H1 (cell line): ENCODE data around the gene NDUFB6. TPM values are rescaled to one million over a fixed set of nuclear protein-coding genes. Genes with fewer than 3 reads are reported as not detected.

ENCODE experiments used
- BCL11A ChIP-seq, 2 experiments: IDR thresholded peaks; one replicate each; pipeline ENCODE4 v1.6.1; 2011; ENCODE audit warnings: low read depth in 2 of 2, low read length in 2 of 2, mild to moderate bottlenecking in 2 of 2
- CHD2 ChIP-seq: IDR thresholded peaks from 2 replicates; pipeline ENCODE4 v1.6.1; 2012; ENCODE audit warnings: low read length, improper control_type of control experiment
- CHD7 ChIP-seq: fragments of 300-600 bp; sonication (generic); IDR thresholded peaks from 2 replicates; pipeline ENCODE4 v1.7.1; 2012; ENCODE audit warnings: low read length, moderate library complexity, mild to moderate bottlenecking, inconsistent platforms; ENCODE audit not compliant: insufficient replicate concordance
- CREB1 ChIP-seq: IDR thresholded peaks from 2 replicates; pipeline ENCODE4 v1.6.1; 2012; ENCODE audit warnings: inconsistent platforms
- GTF2F1 ChIP-seq: IDR thresholded peaks from 2 replicates; pipeline ENCODE4 v1.6.1; 2012; ENCODE audit warnings: low read depth, low read length, improper control_type of control experiment, borderline replicate concordance
- POLR2AphosphoS5 ChIP-seq: IDR thresholded peaks from 2 replicates; pipeline ENCODE4 v1.6.1; 2011; ENCODE audit warnings: low read depth, low read length
- RAD21 ChIP-seq, 2 experiments: IDR thresholded peaks in 1 of 2; conservative IDR thresholded peaks in 1 of 2; 2 replicates each; pipeline ENCODE4 v1.6.1; 2011; ENCODE audit warnings: low read depth in 2 of 2, low read length in 2 of 2, improper control_type of control experiment in 1 of 2, inconsistent platforms in 1 of 2, mild to moderate bottlenecking in 1 of 2, moderate library complexity in 1 of 2
- RBBP5 ChIP-seq: IDR thresholded peaks from 2 replicates; pipeline ENCODE4 v1.7.1; 2012; ENCODE audit warnings: low read depth, mild to moderate bottlenecking, inconsistent platforms, low read length, moderate library complexity, borderline replicate concordance
- RXRA ChIP-seq: IDR thresholded peaks from 2 replicates; pipeline ENCODE4 v1.6.1; 2011; ENCODE audit warnings: low read depth, mild to moderate bottlenecking, low read length, moderate library complexity; ENCODE audit not compliant: insufficient read depth
- SAP30 ChIP-seq: fragments of 300-600 bp; sonication (generic); IDR thresholded peaks from 2 replicates; pipeline ENCODE4 v1.7.1; 2012; ENCODE audit warnings: low read length, moderate library complexity, mild to moderate bottlenecking, inconsistent platforms; ENCODE audit not compliant: insufficient read depth, insufficient replicate concordance
- SP1 ChIP-seq: IDR thresholded peaks from 2 replicates; pipeline ENCODE4 v1.6.1; 2011; ENCODE audit warnings: low read depth, low read length
- ZNF274 ChIP-seq: IDR thresholded peaks from 2 replicates; pipeline ENCODE4 v1.7.0; 2012; ENCODE audit warnings: low read length, borderline replicate concordance; ENCODE audit errors: extremely low read depth
- polyA plus RNA-seq, 7 experiments: library from polyadenylated mRNA; depleted of rRNA in 3 of 7; stranded (reverse) in 5 of 7; unstranded in 2 of 7; fragments of >200 nt in 5 of 7; fragments of 200-250 nt in 2 of 7; gene quantifications; 1 replicate in 5 of 7; 2 replicates in 1 of 7; 4 replicates in 1 of 7; pipeline versions ENCODE4 v1.2.1 to v1.2.3, GENCODE V29; 2011 to 2013; ENCODE audit warnings: missing spikeins in 2 of 7, mixed read lengths in 2 of 7
- total RNA-seq: library from RNA; stranded (reverse); fragmentation: NEBNext Ultra II Directional; extraction: Animal tissue kit (Norgen Biotek cat#: 25700); gene quantifications from 2 replicates; pipeline ENCODE4 v1.2.1, GENCODE V29; 2021

The NDUFB6 gene
- total and polyA plus RNA-seq, 2 of the 8 experiments (the other 6 are each of a cell fraction or from before 2014, with no cell fraction given), result 55.8 to 61.4 TPM

DNA sequence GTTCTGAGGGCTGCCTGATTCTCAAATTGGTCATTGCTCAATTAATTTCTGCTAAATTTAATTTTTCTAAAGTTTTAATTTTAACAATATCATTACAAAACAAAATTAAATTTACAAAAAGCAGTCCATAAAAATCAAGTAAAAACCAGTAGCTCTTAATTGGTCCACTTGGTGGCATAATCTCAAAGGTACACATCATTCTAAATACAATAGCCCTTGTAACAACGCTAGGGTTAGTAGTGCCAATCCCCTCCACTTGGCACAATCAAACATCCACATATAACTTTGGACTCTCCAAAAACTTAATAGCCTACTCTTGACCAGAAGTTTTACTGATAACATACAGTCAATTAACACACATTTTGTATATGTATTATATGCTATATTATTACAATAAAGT, 1.9 kb upstream of the NDUFB6 start (continued):
- TF ChIP-seq CHD7, result no peak
- TF ChIP-seq RAD21 (IDR thresholded peaks at IDR 0.05 in 1 of 2, conservative IDR thresholded peaks at IDR 0.05 in 1 of 2; ENCODE audit: low read depth in 2 of 2, low read length in 2 of 2), result no peak
- no peak for TF ChIP-seq CHD2
- TF ChIP-seq GTF2F1, result no peak
- TF ChIP-seq CREB1, result no peak
- no peak for TF ChIP-seq SP1
- no peak for TF ChIP-seq POLR2AphosphoS5
- no peak for TF ChIP-seq ZNF274
- TF ChIP-seq SAP30, result no peak
- no peak for TF ChIP-seq RXRA
- TF ChIP-seq BCL11A (IDR thresholded peaks at IDR 0.05; ENCODE audit: low read depth in 2 of 2, low read length in 2 of 2), result no peak
- TF ChIP-seq RBBP5, result no peak
